Measurements from ENCODE around the gene GPNMB. TPM values are rescaled to one million over a fixed set of nuclear protein-coding genes. Genes with fewer than 3 reads are reported as not detected.

Gene GPNMB
- total and polyA plus RNA-seq, 10 of the 15 experiments (the other 5 are each of a cell fraction or from before 2014, with no cell fraction given) = 5.9 to 22.3 (median 10.0) TPM

- TF ChIP-seq ZNF207 (IDR thresholded peaks at IDR 0.05; ENCODE audit: borderline replicate concordance) = peak; percentile 80; the same call in 1 of the 2 replicates
- no peak for TF ChIP-seq POLR2AphosphoS2 (IDR thresholded peaks at IDR 0.05; ENCODE audit: low read depth, low read length)
- TF ChIP-seq ZNF592 (IDR thresholded peaks at IDR 0.05) = no peak
- no peak for TF ChIP-seq CBFB (IDR thresholded peaks at IDR 0.05; ENCODE audit: low read depth)
- TF ChIP-seq BCL11A (IDR thresholded peaks at IDR 0.05; ENCODE audit: low read depth, low read length) = no peak
- TF ChIP-seq SUPT20H (IDR thresholded peaks at IDR 0.05; ENCODE audit: borderline replicate concordance, control insufficient read depth, low read depth, low read length) = no peak
- TF ChIP-seq SREBF2 (IDR thresholded peaks at IDR 0.05; ENCODE audit: low read length) = no peak
- TF ChIP-seq E2F4 (IDR thresholded peaks at IDR 0.05; ENCODE audit: low read depth, low read length) = no peak
- TF ChIP-seq ZSCAN29 (IDR thresholded peaks at IDR 0.05) = no peak
- no peak for TF ChIP-seq USF1 (IDR thresholded peaks at IDR 0.05; ENCODE audit: borderline replicate concordance, extremely low read length, insufficient read depth, low read depth, low read length)
- no peak for TF ChIP-seq TAF1 (IDR thresholded peaks at IDR 0.05; ENCODE audit: borderline replicate concordance, low read depth, low read length)
- TF ChIP-seq ELK1 (IDR thresholded peaks at IDR 0.05; ENCODE audit: low read depth, low read length) = no peak
- no peak for TF ChIP-seq HCFC1 (IDR thresholded peaks at IDR 0.05; ENCODE audit: low read length)
- TF ChIP-seq CEBPB (IDR thresholded peaks at IDR 0.05; ENCODE audit: borderline replicate concordance in 1 of 2, low read depth in 2 of 2, low read length in 2 of 2) = no peak
- no peak for TF ChIP-seq HDGF (IDR thresholded peaks at IDR 0.05)
- TF ChIP-seq POLR2AphosphoS5 (IDR thresholded peaks at IDR 0.05; ENCODE audit: low read length) = no peak
- no peak for TF ChIP-seq SPI1 (IDR thresholded peaks at IDR 0.05; ENCODE audit: borderline replicate concordance, insufficient read depth, low read depth, low read length)
- no peak for TF ChIP-seq BHLHE40 (IDR thresholded peaks at IDR 0.05; ENCODE audit: borderline replicate concordance in 1 of 2, low read depth in 2 of 2, low read length in 1 of 2)
- no peak for TF ChIP-seq SREBF1 (IDR thresholded peaks at IDR 0.05; ENCODE audit: low read length)
- no peak for TF ChIP-seq PAX5 (IDR thresholded peaks at IDR 0.05; ENCODE audit: borderline replicate concordance, low read depth, low read length)
- no peak for TF ChIP-seq CBX3 (IDR thresholded peaks at IDR 0.05; ENCODE audit: borderline replicate concordance, low read depth)
- TF ChIP-seq MEF2B (IDR thresholded peaks at IDR 0.05; ENCODE audit: partially characterized antibody, poor library complexity, severe bottlenecking) = peak; percentile 48
- TF ChIP-seq KAT2A (conservative IDR thresholded peaks at IDR 0.05; ENCODE audit: control insufficient read depth, low read depth, low read length) = no peak
- TF ChIP-seq ZNF24 (IDR thresholded peaks at IDR 0.05) = 0 out of 2 replicates have a peak, but pooled peaks have one; percentile 7
These were observed 11.8 kb upstream of the GPNMB start (continued) for GRCh38 chr7:23234569-23235296.

All from GM12878 (cell line).